Measurements from ENCODE around the gene FEM1C. TPM values are rescaled to one million over a fixed set of nuclear protein-coding genes. Genes with fewer than 3 reads are reported as not detected.

Gene FEM1C
- polyA plus RNA-seq, 1 donor from 2014 or later, result 16.4 TPM

DNA sequence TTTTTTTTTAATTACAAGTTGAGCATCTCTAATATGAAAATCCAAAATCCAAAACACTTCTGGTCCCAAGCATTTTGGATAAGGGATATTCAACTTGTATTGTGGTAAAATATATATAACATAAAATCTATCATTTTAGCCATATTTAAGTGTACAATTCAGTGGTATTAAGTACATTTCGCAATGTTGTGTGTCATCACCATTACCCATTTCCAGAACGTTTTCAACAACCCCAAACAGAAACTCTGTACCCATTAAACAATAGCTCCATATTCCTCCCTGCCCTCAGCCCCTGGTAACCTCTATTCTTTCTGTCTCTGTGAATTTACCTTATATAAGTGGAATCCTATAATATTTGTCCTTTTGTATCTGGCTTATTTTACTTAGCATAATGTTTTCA, 32.8 kb upstream of the FEM1C start:
- Histone ChIP-seq H4K20me1 (ENCODE audit: insufficient read depth) (no peaks in the 10 kb centered on the region), H3F3A (ENCODE audit: insufficient read depth, low read length, poor library complexity, severe bottlenecking) (no peaks in the 10 kb centered on the region), H3K27me3 (ENCODE audit: insufficient read depth, low read depth, low read length) (no peaks in the 10 kb centered on the region), H3K4me2 (ENCODE audit: low read length) (no peak overlapping the region), H3K79me2 (replicated peaks; ENCODE audit: insufficient read depth, low read length) (no peaks in the 10 kb centered on the region), H3K4me3 (ENCODE audit: low read length) (no peak overlapping the region), H3K9me3 (ENCODE audit: low read length) (no peaks in the 10 kb centered on the region), H3K9ac (ENCODE audit: low read length) (no peak overlapping the region), H3K27ac (ENCODE audit: low read length) (no peak overlapping the region), H2AFZ (ENCODE audit: low read depth, low read length) (no peak overlapping the region), H3K9me2 (ENCODE audit: insufficient read depth, low read length) (no peaks in the 10 kb centered on the region), H3K36me3 (ENCODE audit: insufficient read depth, low read length) (no peaks in the 10 kb centered on the region)
- TF ChIP-seq RAD21 (conservative IDR thresholded peaks at IDR 0.05), result no peak
- TF ChIP-seq EZH2 (IDR thresholded peaks at IDR 0.05; ENCODE audit: borderline replicate concordance, insufficient read depth, low read length, poor library complexity, severe bottlenecking), result no peak
- TF ChIP-seq TAF1 (IDR thresholded peaks at IDR 0.05; ENCODE audit: low read depth), result no peak
- TF ChIP-seq, protein P1, sequence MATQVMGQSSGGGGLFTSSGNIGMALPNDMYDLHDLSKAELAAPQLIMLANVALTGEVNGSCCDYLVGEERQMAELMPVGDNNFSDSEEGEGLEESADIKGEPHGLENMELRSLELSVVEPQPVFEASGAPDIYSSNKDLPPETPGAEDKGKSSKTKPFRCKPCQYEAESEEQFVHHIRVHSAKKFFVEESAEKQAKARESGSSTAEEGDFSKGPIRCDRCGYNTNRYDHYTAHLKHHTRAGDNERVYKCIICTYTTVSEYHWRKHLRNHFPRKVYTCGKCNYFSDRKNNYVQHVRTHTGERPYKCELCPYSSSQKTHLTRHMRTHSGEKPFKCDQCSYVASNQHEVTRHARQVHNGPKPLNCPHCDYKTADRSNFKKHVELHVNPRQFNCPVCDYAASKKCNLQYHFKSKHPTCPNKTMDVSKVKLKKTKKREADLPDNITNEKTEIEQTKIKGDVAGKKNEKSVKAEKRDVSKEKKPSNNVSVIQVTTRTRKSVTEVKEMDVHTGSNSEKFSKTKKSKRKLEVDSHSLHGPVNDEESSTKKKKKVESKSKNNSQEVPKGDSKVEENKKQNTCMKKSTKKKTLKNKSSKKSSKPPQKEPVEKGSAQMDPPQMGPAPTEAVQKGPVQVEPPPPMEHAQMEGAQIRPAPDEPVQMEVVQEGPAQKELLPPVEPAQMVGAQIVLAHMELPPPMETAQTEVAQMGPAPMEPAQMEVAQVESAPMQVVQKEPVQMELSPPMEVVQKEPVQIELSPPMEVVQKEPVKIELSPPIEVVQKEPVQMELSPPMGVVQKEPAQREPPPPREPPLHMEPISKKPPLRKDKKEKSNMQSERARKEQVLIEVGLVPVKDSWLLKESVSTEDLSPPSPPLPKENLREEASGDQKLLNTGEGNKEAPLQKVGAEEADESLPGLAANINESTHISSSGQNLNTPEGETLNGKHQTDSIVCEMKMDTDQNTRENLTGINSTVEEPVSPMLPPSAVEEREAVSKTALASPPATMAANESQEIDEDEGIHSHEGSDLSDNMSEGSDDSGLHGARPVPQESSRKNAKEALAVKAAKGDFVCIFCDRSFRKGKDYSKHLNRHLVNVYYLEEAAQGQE (IDR thresholded peaks at IDR 0.05; ENCODE audit: borderline replicate concordance), result no peak
- TF ChIP-seq POLR2AphosphoS5 (IDR thresholded peaks at IDR 0.05), result no peak
- TF ChIP-seq MXI1 (conservative IDR thresholded peaks at IDR 0.05; ENCODE audit: poor library complexity, severe bottlenecking), result no peak
- TF ChIP-seq SMC3 (conservative IDR thresholded peaks at IDR 0.05; ENCODE audit: poor library complexity), result no peak

DNA sequence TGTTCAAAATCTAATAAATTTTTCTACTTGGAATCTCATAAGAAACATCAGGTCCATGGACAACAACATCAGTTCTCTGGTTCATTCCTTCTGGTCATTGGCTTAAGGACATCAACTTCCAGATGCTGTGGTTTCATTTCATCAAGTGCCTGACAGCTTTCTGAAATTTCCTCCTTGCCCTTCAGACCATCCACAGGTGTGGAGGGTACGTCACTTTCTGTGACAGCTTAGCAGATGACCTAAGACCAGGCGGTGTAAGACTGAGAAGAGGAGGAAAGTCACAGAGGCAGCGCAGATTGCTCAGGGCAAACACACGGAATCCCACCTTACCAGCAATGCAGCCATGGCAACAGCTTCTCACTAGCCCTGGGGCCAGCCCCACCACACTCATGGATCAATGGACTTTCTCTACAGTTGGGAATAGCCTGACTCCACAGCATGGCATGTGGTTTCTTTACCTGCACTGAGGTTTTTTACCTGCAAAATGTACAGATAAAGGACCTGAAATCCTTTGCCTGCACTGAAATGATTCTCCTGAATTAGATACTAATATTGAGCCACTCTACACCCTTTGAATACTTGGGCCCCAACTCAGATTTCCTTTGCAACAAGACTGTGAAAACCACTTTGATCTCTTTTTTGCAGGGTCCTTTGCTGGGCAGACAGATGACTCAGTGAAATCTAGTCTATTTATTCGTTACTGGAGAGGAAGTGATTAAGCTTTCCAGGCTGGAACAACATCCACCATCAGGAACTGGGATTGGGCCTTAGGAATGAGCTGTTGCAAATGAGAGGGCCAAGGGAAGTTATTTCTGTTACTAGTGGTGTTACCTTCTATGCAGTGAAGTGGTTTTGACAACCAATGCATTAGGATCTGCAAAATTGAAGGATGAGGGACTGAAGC, 30.8 kb upstream of the FEM1C start:
- Histone ChIP-seq H3K36me3 (ENCODE audit: insufficient read depth, low read length) (no peaks in the 10 kb centered on the region), H3K9me2 (ENCODE audit: insufficient read depth, low read length) (no peaks in the 10 kb centered on the region), H3K79me2 (replicated peaks; ENCODE audit: insufficient read depth, low read length) (no peaks in the 10 kb centered on the region), H3K4me2 (ENCODE audit: low read length) (no peak overlapping the region), H4K20me1 (ENCODE audit: insufficient read depth) (no peaks in the 10 kb centered on the region), H3K9me3 (ENCODE audit: low read length) (no peaks in the 10 kb centered on the region), H3K4me3 (ENCODE audit: low read length) (no peak overlapping the region), H3K27me3 (ENCODE audit: insufficient read depth, low read depth, low read length) (no peaks in the 10 kb centered on the region), H3K9ac (ENCODE audit: low read length) (no peak overlapping the region), H3K27ac (ENCODE audit: low read length) (no peak overlapping the region), H2AFZ (ENCODE audit: low read depth, low read length) (no peak overlapping the region), H3F3A (ENCODE audit: insufficient read depth, low read length, poor library complexity, severe bottlenecking) (no peaks in the 10 kb centered on the region)
- TF ChIP-seq, protein P1 (IDR thresholded peaks at IDR 0.05; ENCODE audit: borderline replicate concordance), result no peak
- TF ChIP-seq EZH2 (IDR thresholded peaks at IDR 0.05; ENCODE audit: borderline replicate concordance, insufficient read depth, low read length, poor library complexity, severe bottlenecking), result no peak
- TF ChIP-seq EP300 (conservative IDR thresholded peaks at IDR 0.05; ENCODE audit: poor library complexity, severe bottlenecking), result no peak
- no peak for TF ChIP-seq RAD21 (conservative IDR thresholded peaks at IDR 0.05)
- no peak for TF ChIP-seq SMC3 (conservative IDR thresholded peaks at IDR 0.05; ENCODE audit: poor library complexity)
- TF ChIP-seq TAF1 (IDR thresholded peaks at IDR 0.05; ENCODE audit: low read depth), result no peak
- TF ChIP-seq POLR2AphosphoS5 (IDR thresholded peaks at IDR 0.05), result no peak
- no peak for TF ChIP-seq MXI1 (conservative IDR thresholded peaks at IDR 0.05; ENCODE audit: poor library complexity, severe bottlenecking)

All from neural cell (in vitro differentiated cells).